NOMO-1 treated with dmso at 0.1 percent for 144 hours (cell line): Measurements from ENCODE around the gene TCEAL1.
"Not testable (repeated sequence)": the region's sequence is repeated elsewhere in the genome, so short reads cannot be mapped to it uniquely, and the experiment has no call there.

Experiments used
- DNase-seq: peaks from one replicate; lab custom pipeline; 2025; ENCODE audit not compliant: unreplicated experiment; lab: John Stamatoyannopoulos, UW

TCEAL1 gene

GRCh38 chrX:103631145-103631544 is 2.4 kb downstream of the TCEAL1 start:
- no peak for DNase-seq

DNA sequence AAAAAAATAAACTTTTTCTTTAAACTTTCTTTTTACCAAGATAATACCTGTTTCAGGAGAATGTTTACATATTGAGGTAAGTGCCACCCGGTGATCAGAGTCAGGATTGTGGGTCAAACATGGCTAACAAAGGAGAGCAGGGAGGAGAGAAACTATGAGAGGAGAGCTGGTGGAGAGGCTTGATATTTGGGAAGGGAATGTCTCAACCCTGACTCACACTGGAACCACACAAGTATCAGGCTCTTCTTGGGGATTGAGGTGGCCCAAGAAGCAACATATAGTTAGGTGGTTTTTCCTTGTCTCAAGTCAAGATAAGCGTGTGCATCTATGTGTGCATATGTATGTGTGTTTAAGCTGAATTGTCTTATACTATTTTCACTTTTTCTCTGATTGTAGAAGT is 6.7 kb downstream of the TCEAL1 start:
- no peak for DNase-seq

GRCh38 chrX:103637604-103638338 is 9.0 kb downstream of the TCEAL1 start:
- no peak for DNase-seq

DNA sequence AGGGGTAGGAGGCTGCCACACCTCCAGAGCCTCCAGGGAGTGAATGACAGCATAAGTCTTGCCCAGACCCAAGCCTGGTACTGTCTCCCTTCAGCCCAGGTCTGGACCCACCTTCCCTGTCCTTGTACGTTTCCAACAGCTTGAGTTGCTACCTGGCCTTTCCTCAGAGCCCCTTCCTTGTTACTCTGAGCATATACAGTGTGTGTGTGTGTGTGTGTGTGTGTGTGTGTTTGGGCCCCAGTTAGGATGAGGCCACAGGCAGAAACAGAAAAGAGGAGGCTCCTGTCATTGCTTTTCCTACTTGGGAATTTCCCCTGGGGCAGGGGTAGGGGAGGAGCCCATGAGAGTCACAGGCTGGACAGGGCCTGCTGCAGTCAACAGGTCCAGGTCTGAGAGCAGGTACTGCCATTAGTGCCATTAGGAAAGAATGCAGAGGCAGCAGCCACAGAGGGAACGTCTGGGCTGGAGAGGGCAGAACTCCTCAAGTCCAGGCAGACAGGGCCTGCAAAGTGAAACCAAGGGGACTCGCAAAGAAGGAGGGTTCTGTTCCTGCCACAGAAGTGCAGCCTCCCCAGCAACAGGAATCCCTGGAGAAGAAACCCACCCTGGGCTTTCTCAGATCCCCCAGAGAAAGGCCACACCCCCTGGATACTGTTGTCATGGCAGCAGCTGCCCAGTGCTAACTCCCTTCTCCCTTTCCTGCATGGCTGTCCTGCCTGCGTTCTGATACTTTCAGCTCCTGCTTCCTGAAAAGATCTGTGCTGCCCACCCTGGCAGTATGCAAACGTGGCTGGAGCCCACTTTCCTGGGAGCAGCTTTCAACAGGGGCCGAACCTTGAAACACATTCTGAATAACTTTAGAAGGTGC is 9.9 kb downstream of the TCEAL1 start:
- not testable (repeated sequence) for DNase-seq

DNA sequence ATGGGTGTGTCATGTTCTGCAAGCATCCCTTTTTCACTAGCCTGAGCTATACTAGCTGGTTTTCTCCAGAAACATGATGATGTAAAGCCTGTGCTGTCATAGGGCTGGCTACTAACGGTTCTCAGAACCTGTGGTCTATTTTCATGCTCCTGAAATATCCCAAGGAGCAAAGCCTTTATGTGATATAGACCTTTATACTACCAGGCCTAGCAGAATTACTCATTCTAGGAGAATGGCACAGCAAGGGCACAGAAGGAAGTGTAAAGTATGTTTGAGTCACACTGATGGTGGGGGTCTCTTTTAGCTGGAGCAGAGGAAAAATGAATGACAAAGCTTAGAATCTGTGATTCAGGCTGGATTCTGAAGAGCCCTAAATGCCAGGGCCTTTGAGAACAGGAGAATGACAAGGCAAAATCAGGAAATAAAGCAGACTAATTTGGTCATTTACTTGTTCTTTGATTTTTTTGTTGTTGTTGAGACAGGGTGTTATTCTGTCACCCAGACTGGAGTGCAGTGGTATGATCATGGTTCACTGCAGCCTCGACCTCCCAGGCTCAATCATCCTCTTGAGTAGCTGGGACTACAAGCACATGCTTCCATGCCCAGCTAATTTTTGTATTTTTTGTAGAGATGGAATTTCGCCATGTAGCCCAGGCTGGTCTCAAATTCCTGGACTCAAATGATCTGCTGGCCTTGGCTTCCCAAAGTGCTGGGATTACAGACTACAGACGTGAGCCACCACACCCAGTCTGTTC is 11.8 kb downstream of the TCEAL1 start:
- DNase-seq, result no peak

DNA sequence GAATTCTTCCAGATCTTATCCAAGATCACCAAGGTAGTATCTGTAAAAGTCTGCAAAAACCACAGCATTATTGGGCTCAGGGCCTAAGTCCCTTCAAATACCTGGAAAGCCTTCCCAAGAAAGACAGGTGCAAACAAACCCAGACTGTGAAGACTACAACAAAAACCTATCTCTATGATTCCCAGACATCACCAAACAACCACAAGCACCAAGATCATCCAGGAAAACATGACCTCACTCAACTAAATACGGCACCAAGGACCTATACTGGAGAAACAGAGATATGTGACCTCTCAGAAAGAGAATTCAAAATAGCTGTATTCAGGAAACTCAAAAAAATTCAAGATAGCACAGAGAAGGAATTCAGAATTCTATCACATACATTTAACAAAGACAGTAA is 15.3 kb downstream of the TCEAL1 start:
- no peak for DNase-seq

GRCh38 chrX:103647630-103648029 is 18.9 kb downstream of the TCEAL1 start:
- no peak for DNase-seq

- no peak for DNase-seq
Measured at GRCh38 chrX:103651151-103651773, 22.5 kb downstream of the TCEAL1 start.

- not testable (repeated sequence) for DNase-seq
Measured at GRCh38 chrX:103655230-103656000, 26.6 kb downstream of the TCEAL1 start.

DNA sequence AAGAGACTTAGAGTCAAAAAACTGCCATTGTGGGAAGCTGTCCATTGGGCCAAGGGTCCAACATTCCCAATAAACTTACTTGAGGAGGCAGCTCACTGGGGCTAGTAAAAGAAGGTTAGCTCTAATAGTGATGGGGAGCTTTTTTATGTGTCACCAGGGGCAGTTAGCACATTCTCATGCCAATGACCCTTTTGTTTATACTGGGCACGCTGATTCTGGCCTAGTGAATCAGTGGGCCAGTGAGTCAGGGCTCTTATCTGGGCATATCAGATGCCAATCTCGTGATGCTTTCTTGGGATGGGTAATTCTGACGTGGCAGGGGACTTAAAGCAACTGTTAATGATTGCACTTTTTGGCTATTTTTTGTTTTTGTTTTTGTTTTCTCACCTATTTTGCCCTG is 27.8 kb downstream of the TCEAL1 start:
- DNase-seq, result no peak

GRCh38 chrX:103657066-103657465 is 28.3 kb downstream of the TCEAL1 start:
- DNase-seq, result not testable (repeated sequence)

DNA sequence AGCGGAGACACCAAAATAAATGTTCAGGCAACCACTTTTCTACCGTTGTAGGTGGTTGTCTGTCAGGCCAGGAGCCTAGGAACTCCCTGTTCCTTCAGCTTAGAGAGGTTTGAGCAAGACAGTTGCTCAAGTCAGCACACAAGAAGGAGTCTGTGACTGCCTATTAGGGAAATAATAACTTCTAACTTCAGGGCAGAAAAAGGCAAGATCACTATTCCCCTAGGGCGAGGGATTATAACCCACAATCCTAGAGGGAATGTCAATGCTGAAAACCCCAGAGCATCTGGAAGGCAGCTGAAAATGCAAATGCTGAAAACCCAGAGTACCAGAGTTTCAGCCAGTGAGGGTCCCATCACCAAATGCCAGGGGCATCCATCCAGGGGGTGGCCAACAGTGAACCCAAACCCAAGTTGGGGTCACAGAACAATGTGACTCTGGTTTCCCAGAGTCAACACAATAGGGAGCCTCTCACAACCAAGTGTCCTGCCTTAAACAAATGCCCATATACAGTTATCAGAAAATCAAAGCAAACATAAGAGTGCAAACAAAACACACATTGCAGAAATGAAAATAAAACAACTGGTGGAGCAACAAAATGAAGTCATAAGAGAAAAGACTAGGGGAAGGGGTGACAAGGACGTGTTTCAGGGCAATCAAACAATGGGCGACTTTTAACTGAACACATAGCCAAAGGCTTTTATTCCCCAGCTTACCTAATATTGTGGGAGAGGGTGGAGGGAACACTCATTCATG is 30.1 kb downstream of the TCEAL1 start:
- DNase-seq, result no peak

GRCh38 chrX:103659460-103659859 is 30.7 kb downstream of the TCEAL1 start:
- DNase-seq, result not testable (repeated sequence)

DNA sequence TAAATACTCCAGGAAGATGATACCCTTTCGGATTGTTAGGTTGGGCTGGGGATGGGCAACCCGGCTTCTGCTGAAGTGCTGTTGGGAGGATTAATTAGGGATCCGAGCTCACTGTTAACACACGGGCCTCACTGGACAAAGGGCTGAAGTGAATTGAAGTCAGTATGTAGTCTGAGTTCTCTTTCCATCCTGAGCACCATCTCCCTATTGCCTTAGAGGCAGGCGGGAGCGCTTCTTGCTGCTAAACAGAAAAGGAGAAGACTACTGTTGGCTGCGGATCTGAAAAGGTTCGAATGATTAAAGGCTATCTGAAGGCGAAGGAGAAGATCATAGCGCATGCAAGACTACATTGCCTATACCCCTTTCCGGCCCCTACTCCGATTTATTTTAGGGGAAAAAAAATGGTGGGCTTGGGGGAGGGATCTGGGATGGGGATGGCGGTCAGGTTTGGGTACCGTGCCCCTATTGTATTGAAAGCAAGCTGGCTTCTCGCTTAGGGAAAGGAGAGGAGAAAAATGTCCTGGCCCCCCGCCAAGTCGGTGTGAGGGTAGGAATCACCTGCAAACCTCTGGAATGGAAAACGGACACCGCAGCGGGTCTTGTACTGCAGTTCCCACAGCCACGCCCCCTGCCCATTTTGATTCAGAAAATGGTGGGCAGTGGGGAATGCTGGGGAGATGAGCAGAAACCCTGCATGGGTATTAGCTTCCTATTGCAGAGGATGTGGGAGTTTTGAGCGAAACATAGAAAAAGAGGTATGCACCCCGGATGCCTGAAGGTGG is 35.4 kb downstream of the TCEAL1 start:
- no peak for DNase-seq

GRCh38 chrX:103666202-103667107 is 37.7 kb downstream of the TCEAL1 start:
- no peak for DNase-seq

- DNase-seq, result no peak
Measured at GRCh38 chrX:103669745-103670144, 41.0 kb downstream of the TCEAL1 start.

DNA sequence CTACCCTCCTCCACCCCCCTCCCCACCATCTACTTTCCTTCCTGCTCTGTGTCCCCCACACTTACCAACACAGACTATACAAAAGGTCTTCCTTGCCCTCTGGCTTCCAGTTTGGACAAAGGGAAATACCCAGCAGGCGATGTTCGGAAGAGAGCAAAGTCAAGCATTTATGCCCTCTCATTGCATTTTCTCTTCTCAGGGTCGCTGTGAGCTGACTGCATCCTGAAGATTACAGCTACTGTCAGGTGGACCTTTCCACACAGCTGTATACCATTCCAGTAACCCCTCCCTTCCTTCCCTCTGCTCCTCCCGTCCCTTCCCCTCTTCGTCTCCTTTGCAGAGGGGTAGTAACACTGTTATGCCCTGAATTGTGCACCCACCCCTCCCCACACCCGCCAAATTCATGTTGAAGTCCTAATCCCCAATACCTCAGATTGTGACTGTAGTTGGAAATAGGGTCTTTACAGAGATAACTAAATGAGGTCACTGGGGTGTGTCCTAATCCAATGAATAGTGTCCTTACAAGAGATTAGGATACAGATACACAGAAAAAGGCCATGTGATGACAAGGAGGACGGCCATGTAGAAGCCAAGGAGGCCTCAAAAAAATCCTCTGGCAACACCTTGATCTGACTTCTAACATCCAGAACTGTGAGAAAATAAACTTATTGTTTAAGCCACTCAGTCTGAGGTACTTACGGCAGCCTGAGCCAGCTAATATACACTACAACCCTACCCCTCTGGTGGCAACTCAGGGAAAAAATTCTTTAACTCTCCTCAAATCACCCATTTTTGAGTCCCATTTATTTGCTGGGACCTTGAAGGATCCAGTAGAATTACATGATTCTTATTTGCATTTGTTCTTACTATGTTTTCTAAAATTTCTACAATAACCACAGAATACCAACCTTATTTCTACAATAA is 46.0 kb downstream of the TCEAL1 start:
- DNase-seq, result no peak
